IPS DF 6.9 (cell line): ENCODE data around the gene TRERF1.
A peak's percentile ranks its signal among the peaks of the same experiment; 100 is the strongest.

Source experiments
- DNase-seq: peaks from one replicate; pipeline ENCODE4 v3.0.0-alpha.2; 2013; ENCODE audit warnings: low read depth, low spot score
- H3K27ac ChIP-seq: one replicate; pipeline ENCODE4 v1.5.1; 2013; ENCODE audit warnings: low read length, control low read depth
- H3K27me3 ChIP-seq: 2 replicates; pipeline ENCODE4 v1.6.1; 2013; ENCODE audit warnings: mild to moderate bottlenecking, low read length; ENCODE audit not compliant: control insufficient read depth, insufficient read depth
- H3K36me3 ChIP-seq: 2 replicates; pipeline ENCODE4 v1.6.1; 2013; ENCODE audit warnings: low read length; ENCODE audit not compliant: control insufficient read depth, insufficient read depth
- H3K4me1 ChIP-seq: 2 replicates; pipeline ENCODE4 v1.6.1; 2013; ENCODE audit warnings: low read length; ENCODE audit not compliant: control insufficient read depth, insufficient read depth
- H3K4me3 ChIP-seq: 2 replicates; pipeline ENCODE4 v1.5.1; 2013; ENCODE audit warnings: mild to moderate bottlenecking, low read length
- H3K9me3 ChIP-seq: 2 replicates; pipeline ENCODE4 v1.6.1; 2013; ENCODE audit warnings: low read length, inconsistent platforms; ENCODE audit not compliant: control insufficient read depth, insufficient read depth
- WGBS: extraction: QIAGEN DNeasy Blood & Tissue Kit; methylation state at CpG from one replicate; pipeline ENCODE4 v1.1.7; 2013; ENCODE audit warnings: mixed read lengths, missing lambda C conversion rate; ENCODE audit not compliant: insufficient read length, insufficient coverage; 5-methylcytosine and 5-hydroxymethylcytosine counted together

The TRERF1 gene

GRCh38 chr6:42440778-42441696 lies 10.7 kb downstream of the TRERF1 start:
- no peak for DNase-seq
- no peaks in the 10 kb centered on the region for H3K9me3 ChIP-seq
- H3K36me3 ChIP-seq, result no peaks in the 10 kb centered on the region
- no peak overlapping the region for H3K4me3 ChIP-seq
- H3K4me1 ChIP-seq, result peaks cover 21% of the 10 kb centered on the region
- no CpG with 5 or more reads among the region's 12 CpGs for WGBS
- peak overlapping the region; percentile 14 for H3K27ac ChIP-seq
- H3K27me3 ChIP-seq, result no peaks in the 10 kb centered on the region

GRCh38 chr6:42440027-42440426 lies 11.7 kb downstream of the TRERF1 start:
- Histone ChIP-seq H3K9me3 (no peaks in the 10 kb centered on the region), H3K4me1 (peaks cover 19% of the 10 kb centered on the region), H3K36me3 (no peaks in the 10 kb centered on the region), H3K27me3 (no peaks in the 10 kb centered on the region), H3K27ac (no peak overlapping the region), H3K4me3 (no peak overlapping the region)
- DNase-seq, result no peak
- WGBS, result no CpG with 5 or more reads among the region's 6 CpGs

- no peak overlapping the region for H3K27ac ChIP-seq
- no peak overlapping the region for H3K4me3 ChIP-seq
- WGBS, result no CpG with 5 or more reads among the region's 2 CpGs
- H3K36me3 ChIP-seq, result no peaks in the 10 kb centered on the region
- no peak for DNase-seq
- H3K9me3 ChIP-seq, result no peaks in the 10 kb centered on the region
- peaks cover 8% of the 10 kb centered on the region; the same call in 1 of the 2 replicates for H3K4me1 ChIP-seq
- no peaks in the 10 kb centered on the region for H3K27me3 ChIP-seq
Observed at GRCh38 chr6:42436825-42437224, 14.9 kb downstream of the TRERF1 start.

- H3K4me3 ChIP-seq, result no peak overlapping the region
- H3K4me1 ChIP-seq, result peaks cover 6% of the 10 kb centered on the region; the same call in 1 of the 2 replicates
- no CpG with 5 or more reads among the region's 2 CpGs for WGBS
- no peaks in the 10 kb centered on the region for H3K36me3 ChIP-seq
- no peaks in the 10 kb centered on the region for H3K27me3 ChIP-seq
- no peak for DNase-seq
- no peaks in the 10 kb centered on the region for H3K9me3 ChIP-seq
- no peak overlapping the region for H3K27ac ChIP-seq
Observed at GRCh38 chr6:42434237-42434636, 17.5 kb downstream of the TRERF1 start.

GRCh38 chr6:42433409-42433808 lies 18.3 kb downstream of the TRERF1 start:
- no CpG with 5 or more reads among the region's 2 CpGs for WGBS
- H3K36me3 ChIP-seq, result no peaks in the 10 kb centered on the region
- no peaks in the 10 kb centered on the region for H3K27me3 ChIP-seq
- H3K4me1 ChIP-seq, result peaks cover 10% of the 10 kb centered on the region
- no peaks in the 10 kb centered on the region for H3K9me3 ChIP-seq
- no peak overlapping the region for H3K4me3 ChIP-seq
- H3K27ac ChIP-seq, result no peak overlapping the region
- no peak for DNase-seq

- no CpG with 5 or more reads among the region's 3 CpGs for WGBS
- Histone ChIP-seq H3K27ac (no peak overlapping the region), H3K4me3 (no peak overlapping the region), H3K9me3 (no peaks in the 10 kb centered on the region), H3K36me3 (no peaks in the 10 kb centered on the region), H3K4me1 (peaks cover 10% of the 10 kb centered on the region), H3K27me3 (no peaks in the 10 kb centered on the region)
- no peak for DNase-seq
Observed at GRCh38 chr6:42431877-42432276, 19.8 kb downstream of the TRERF1 start.

- H3K9me3 ChIP-seq, result no peaks in the 10 kb centered on the region
- no peak overlapping the region for H3K27ac ChIP-seq
- no peak for DNase-seq
- no CpG with 5 or more reads among the region's 3 CpGs for WGBS
- no peaks in the 10 kb centered on the region for H3K27me3 ChIP-seq
- H3K4me3 ChIP-seq, result no peak overlapping the region
- H3K4me1 ChIP-seq, result peaks cover 10% of the 10 kb centered on the region
- H3K36me3 ChIP-seq, result no peaks in the 10 kb centered on the region
Observed at GRCh38 chr6:42431356-42431755, 20.4 kb downstream of the TRERF1 start.

GRCh38 chr6:42429836-42430235 lies 21.9 kb downstream of the TRERF1 start:
- H3K36me3 ChIP-seq, result no peaks in the 10 kb centered on the region
- no peak overlapping the region for H3K4me3 ChIP-seq
- WGBS, result no CpG with 5 or more reads among the region's 7 CpGs
- no peak overlapping the region for H3K27ac ChIP-seq
- no peak for DNase-seq
- H3K27me3 ChIP-seq, result no peaks in the 10 kb centered on the region
- H3K9me3 ChIP-seq, result no peaks in the 10 kb centered on the region
- H3K4me1 ChIP-seq, result peaks cover 10% of the 10 kb centered on the region

GRCh38 chr6:42429042-42429585 lies 22.6 kb downstream of the TRERF1 start:
- no peaks in the 10 kb centered on the region for H3K36me3 ChIP-seq
- no peak overlapping the region for H3K27ac ChIP-seq
- H3K27me3 ChIP-seq, result no peaks in the 10 kb centered on the region
- WGBS, result no CpG with 5 or more reads among the region's 8 CpGs
- H3K4me3 ChIP-seq, result no peak overlapping the region; the same call in 1 of the 2 replicates
- no peak for DNase-seq
- no peaks in the 10 kb centered on the region for H3K9me3 ChIP-seq
- H3K4me1 ChIP-seq, result peaks cover 10% of the 10 kb centered on the region

- DNase-seq, result no peak
- H3K27ac ChIP-seq, result no peak overlapping the region
- no CpG with 5 or more reads among the region's 7 CpGs for WGBS
Observed at GRCh38 chr6:42428326-42429041, 23.2 kb downstream of the TRERF1 start.

More at GRCh38 chr6:42428326-42429041, 23.2 kb downstream of the TRERF1 start:
- H3K27me3 ChIP-seq, result no peaks in the 10 kb centered on the region
- H3K4me3 ChIP-seq, result no peak overlapping the region; the same call in 1 of the 2 replicates
- no peaks in the 10 kb centered on the region for H3K9me3 ChIP-seq
- peaks cover 10% of the 10 kb centered on the region for H3K4me1 ChIP-seq
- no peaks in the 10 kb centered on the region for H3K36me3 ChIP-seq
